B cell (primary cell): ENCODE data around the gene OTOGL. TPM values are rescaled to one million over a fixed set of nuclear protein-coding genes. Genes with fewer than 3 reads are reported as not detected.

ENCODE experiments used
- ATAC-seq: fragments of 200-7000 bp; cut with Tn5 transposase; one replicate; pipeline ENCODE4 v1.10.0; 2021; ENCODE audit warnings: low read depth, mild to moderate bottlenecking, moderate number of reproducible peaks, moderate library complexity
- CTCF ChIA-PET: fragments of 350-600 bp; sonication (Branson Sonifier 250); formaldehyde crosslinking; loops from one replicate; lab custom pipeline; 2021; ENCODE audit warnings: antibody characterized with exemption, inconsistent platforms; lab: Charles Lee
- POLR2A ChIA-PET: fragments of 350-600 bp; sonication (Branson Sonifier 250); formaldehyde crosslinking; loops from one replicate; lab custom pipeline; 2021; ENCODE audit warnings: antibody characterized with exemption; lab: Charles Lee
- DNase-seq: peaks from one replicate; pipeline ENCODE4 v3.0.0; 2013
- H2AFZ ChIP-seq: 2 replicates; pipeline ENCODE4 v1.6.1; 2012; ENCODE audit warnings: mild to moderate bottlenecking, low read depth, low read length; ENCODE audit not compliant: insufficient read depth, poor library complexity, severe bottlenecking
- H3K27ac ChIP-seq, 2 donors: 1 replicate in 1 of 2; 2 replicates in 1 of 2; pipeline ENCODE4 v1.5.1; 2012 to 2013; ENCODE audit warnings: low read length in 2 of 2, mild to moderate bottlenecking in 2 of 2, moderate library complexity in 1 of 2
- H3K27me3 ChIP-seq, 4 experiments: fragments of 200-600 bp in 1 of 4; sonication (generic) in 1 of 4; replicated peaks in 1 of 4; 1 replicate in 2 of 4; 2 replicates in 2 of 4; pipeline versions ENCODE4 v1.6.1 to v1.7.0; 2013 to 2016; ENCODE audit warnings: low read length in 3 of 4, mild to moderate bottlenecking in 2 of 4, mixed read lengths in 1 of 4, moderate library complexity in 1 of 4; ENCODE audit not compliant: insufficient read depth in 4 of 4, control insufficient read depth in 3 of 4; ENCODE audit errors: control extremely low read depth in 1 of 4
- H3K36me3 ChIP-seq, 2 experiments: replicated peaks in 1 of 2; 1 replicate in 1 of 2; 2 replicates in 1 of 2; pipeline versions ENCODE4 v1.6.1 to v1.7.1; 2013; ENCODE audit warnings: low read length in 1 of 2; ENCODE audit not compliant: insufficient read depth in 2 of 2, control insufficient read depth in 1 of 2; ENCODE audit errors: control extremely low read depth in 1 of 2, extremely low read depth in 1 of 2
- H3K4me1 ChIP-seq, 2 donors: fragments of 200-600 bp in 1 of 2; sonication (generic) in 1 of 2; 1 replicate in 1 of 2; 2 replicates in 1 of 2; pipeline versions ENCODE4 v1.5.1 to v1.6.1; 2013 to 2017; ENCODE audit warnings: low read length in 2 of 2; ENCODE audit not compliant: control insufficient read depth in 2 of 2, insufficient read depth in 2 of 2
- H3K4me2 ChIP-seq: replicated peaks from 2 replicates; pipeline ENCODE3; 2012; ENCODE audit warnings: mild to moderate bottlenecking, low read depth, low read length; ENCODE audit not compliant: poor library complexity, severe bottlenecking
- H3K4me3 ChIP-seq, 5 experiments: fragments of 200-600 bp in 1 of 5; sonication (generic) in 1 of 5; 1 replicate in 3 of 5; 2 replicates in 2 of 5; pipeline versions ENCODE4 v1.5.1 to v1.7.0; 2011 to 2016; ENCODE audit warnings: low read length in 4 of 5, mild to moderate bottlenecking in 4 of 5, low read depth in 2 of 5, control low read depth in 1 of 5, moderate library complexity in 1 of 5; ENCODE audit not compliant: insufficient read depth in 1 of 5; ENCODE audit errors: control extremely low read depth in 1 of 5, extremely low read depth in 1 of 5
- H3K79me2 ChIP-seq: fragments of 200-600 bp; sonication (generic); one replicate; pipeline ENCODE4 v1.6.0; 2016; ENCODE audit warnings: low read length; ENCODE audit not compliant: control insufficient read depth, insufficient read depth
- H3K9ac ChIP-seq: fragments of 200-600 bp; sonication (generic); 2 replicates; pipeline ENCODE4 v1.6.1; 2017; ENCODE audit warnings: mild to moderate bottlenecking, low read length, moderate library complexity
- H3K9me3 ChIP-seq, 3 donors: one replicate each; pipeline versions ENCODE4 v1.6.1 to v1.7.1; 2013; ENCODE audit warnings: low read length in 2 of 3; ENCODE audit not compliant: control insufficient read depth in 2 of 3, insufficient read depth in 1 of 3; ENCODE audit errors: control extremely low read depth in 1 of 3
- H4K20me1 ChIP-seq: 2 replicates; pipeline ENCODE4 v1.6.0; 2012; ENCODE audit warnings: mild to moderate bottlenecking, low read length; ENCODE audit not compliant: insufficient read depth, control insufficient read depth, poor library complexity, severe bottlenecking
- H3K27ac Mint-ChIP-seq: one replicate; pipeline ENCODE4 v1.8.0; 2021; ENCODE audit warnings: mixed read lengths
- H3K27me3 Mint-ChIP-seq: one replicate; pipeline ENCODE4 v1.8.0; 2021; ENCODE audit warnings: mixed read lengths
- H3K4me1 Mint-ChIP-seq: one replicate; pipeline ENCODE4 v1.8.0; 2021; ENCODE audit warnings: mixed read lengths
- H3K4me3 Mint-ChIP-seq: one replicate; pipeline ENCODE4 v1.8.0; 2021; ENCODE audit warnings: mixed read lengths
- H3K9me3 Mint-ChIP-seq: one replicate; pipeline ENCODE4 v1.8.0; 2022; ENCODE audit warnings: mixed read lengths; ENCODE audit not compliant: insufficient read depth
- EZH2 ChIP-seq: IDR thresholded peaks from 2 replicates; pipeline ENCODE4 v1.6.1; 2012; ENCODE audit warnings: borderline replicate concordance, low read depth, mild to moderate bottlenecking, moderate library complexity, low read length; ENCODE audit not compliant: insufficient read depth, poor library complexity, severe bottlenecking
- WGBS: methylation state at CpG from one replicate; pipeline ENCODE4 v1.1.5; 2013; ENCODE audit warnings: missing lambda C conversion rate; ENCODE audit not compliant: insufficient coverage; 5-methylcytosine and 5-hydroxymethylcytosine counted together
- intact Hi-C: fragments of 100-400 bp; cut with micrococcal nuclease; formaldehyde crosslinking; loops from one replicate; pipeline ENCODE4 v1.10.0; 2022
- polyA plus RNA-seq: library from polyadenylated mRNA; depleted of rRNA; stranded (reverse); fragments of >200 nt; gene quantifications from 2 replicates; pipeline ENCODE4 v1.2.3, GENCODE V29; 2012
- total RNA-seq, 2 donors: library from RNA; stranded (reverse); fragments of 120-200 nt in 1 of 2; gene quantifications; 1 replicate in 1 of 2; 2 replicates in 1 of 2; pipeline versions ENCODE4 v1.2.3 to v1.2.4, GENCODE V29; 2013 to 2022
- TF ChIP-seq, protein P1 (sequence below): fragments of 200-600 bp; IDR thresholded peaks from one replicate; pipeline ENCODE4 v1.8.0; 2022; ENCODE audit warnings: antibody characterized with exemption, mild to moderate bottlenecking

Gene OTOGL
- total and polyA plus RNA-seq, 2 donors (not counting 1 experiment from before 2014, with no cell fraction given), result not detected

DNA sequence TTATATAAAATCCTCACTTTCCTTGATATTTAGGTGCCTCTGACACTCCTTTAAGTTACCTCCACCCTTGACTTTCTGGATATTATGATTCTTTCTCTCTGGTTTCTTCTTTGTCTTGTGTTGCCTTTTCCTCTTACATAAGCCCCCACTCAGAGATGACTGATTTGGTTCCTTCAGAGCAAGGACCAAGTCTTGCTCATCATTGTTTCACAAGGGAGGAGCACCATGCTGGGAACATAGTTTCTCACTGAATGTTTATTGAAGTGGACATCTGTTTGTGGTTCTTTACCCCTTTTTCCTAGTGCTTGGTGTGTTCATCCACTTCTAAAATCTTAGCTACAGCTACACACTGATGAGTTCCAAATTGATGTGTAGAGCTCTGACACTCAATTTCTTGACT lies 183.4 kb downstream of the OTOGL start:
- Histone ChIP-seq H3K9me3 (no peaks in the 10 kb centered on the region), H3K27ac (no peak overlapping the region), H3K4me1 (no peaks in the 10 kb centered on the region), H3K79me2 (no peaks in the 10 kb centered on the region), H3K27me3 (no peaks in the 10 kb centered on the region), H4K20me1 (no peaks in the 10 kb centered on the region), H3K9ac (no peak overlapping the region), H3K4me2 (no peak overlapping the region), H2AFZ (no peak overlapping the region), H3K36me3 (no peaks in the 10 kb centered on the region), H3K4me3 (no peak overlapping the region)
- no peak for ATAC-seq
- H3K4me3 Mint-ChIP-seq, result no peak overlapping the region
- no peak overlapping the region for H3K27ac Mint-ChIP-seq
- H3K27me3 Mint-ChIP-seq, result peaks cover 10% of the 10 kb centered on the region
- ChIA-PET POLR2A (no interaction called here), CTCF (interaction anchor here (1.0 kb wide), 1 partner anchor 13 kb away, joined by 3 read pairs; no protein-coding TSS in a partner anchor)
- H3K9me3 Mint-ChIP-seq, result peaks cover 2% of the 10 kb centered on the region
- intact Hi-C loops, result no loop called here
- DNase-seq, result no peak
- TF ChIP-seq, protein P1, sequence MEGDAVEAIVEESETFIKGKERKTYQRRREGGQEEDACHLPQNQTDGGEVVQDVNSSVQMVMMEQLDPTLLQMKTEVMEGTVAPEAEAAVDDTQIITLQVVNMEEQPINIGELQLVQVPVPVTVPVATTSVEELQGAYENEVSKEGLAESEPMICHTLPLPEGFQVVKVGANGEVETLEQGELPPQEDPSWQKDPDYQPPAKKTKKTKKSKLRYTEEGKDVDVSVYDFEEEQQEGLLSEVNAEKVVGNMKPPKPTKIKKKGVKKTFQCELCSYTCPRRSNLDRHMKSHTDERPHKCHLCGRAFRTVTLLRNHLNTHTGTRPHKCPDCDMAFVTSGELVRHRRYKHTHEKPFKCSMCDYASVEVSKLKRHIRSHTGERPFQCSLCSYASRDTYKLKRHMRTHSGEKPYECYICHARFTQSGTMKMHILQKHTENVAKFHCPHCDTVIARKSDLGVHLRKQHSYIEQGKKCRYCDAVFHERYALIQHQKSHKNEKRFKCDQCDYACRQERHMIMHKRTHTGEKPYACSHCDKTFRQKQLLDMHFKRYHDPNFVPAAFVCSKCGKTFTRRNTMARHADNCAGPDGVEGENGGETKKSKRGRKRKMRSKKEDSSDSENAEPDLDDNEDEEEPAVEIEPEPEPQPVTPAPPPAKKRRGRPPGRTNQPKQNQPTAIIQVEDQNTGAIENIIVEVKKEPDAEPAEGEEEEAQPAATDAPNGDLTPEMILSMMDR, result no peak
- no peak for TF ChIP-seq EZH2
- H3K4me1 Mint-ChIP-seq, result no peaks in the 10 kb centered on the region

DNA sequence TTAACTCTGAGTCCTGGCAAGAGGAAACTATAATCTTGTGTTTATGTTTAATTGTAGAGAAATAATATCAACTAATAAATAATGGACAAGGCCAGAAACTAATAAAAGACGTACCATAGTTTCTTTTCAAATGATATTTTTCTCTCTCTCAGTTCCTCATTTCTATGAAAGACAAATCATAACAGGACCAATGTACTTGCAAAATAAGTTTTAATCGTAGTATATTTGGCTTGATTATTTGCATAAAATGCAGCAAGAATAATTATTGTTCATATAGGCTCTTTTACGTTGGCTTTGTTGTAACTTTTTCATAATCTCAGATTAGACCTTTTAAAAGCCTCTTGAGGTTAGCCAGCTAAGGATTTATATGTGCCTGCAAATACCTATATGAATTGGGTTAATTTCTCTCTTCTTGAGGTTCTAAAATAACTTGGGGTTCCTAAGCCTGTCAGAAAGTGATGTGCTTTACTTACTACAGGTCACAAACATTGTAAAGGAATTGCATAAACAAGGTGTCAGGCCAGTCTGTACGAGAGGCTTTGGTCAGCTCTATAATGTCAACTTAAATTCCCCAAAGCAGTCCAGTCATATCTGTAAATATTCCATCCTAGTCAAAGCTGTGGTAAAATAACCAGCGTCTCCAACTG lies 191.9 kb downstream of the OTOGL start:
- POLR2A ChIA-PET, result no interaction called here
- Mint-ChIP-seq H3K27ac (no peak overlapping the region), H3K27me3 (peaks cover 12% of the 10 kb centered on the region), H3K4me3 (no peak overlapping the region), H3K4me1 (no peaks in the 10 kb centered on the region), H3K9me3 (peaks cover 2% of the 10 kb centered on the region)
- CTCF ChIA-PET, result no interaction called here
- intact Hi-C loops, result no loop called here
- no peak overlapping the region for H3K27ac ChIP-seq
- no peaks in the 10 kb centered on the region for H3K79me2 ChIP-seq
- no peak overlapping the region for H3K4me2 ChIP-seq
- H2AFZ ChIP-seq, result no peak overlapping the region
- peaks cover 0 to 13% (median 0%) of the 10 kb centered on the region in 3 donors for H3K9me3 ChIP-seq
- no peaks in the 10 kb centered on the region for H4K20me1 ChIP-seq
- no peaks in the 10 kb centered on the region for H3K27me3 ChIP-seq
- ATAC-seq, result no peak
- H3K4me1 ChIP-seq, result no peaks in the 10 kb centered on the region
- DNase-seq, result no peak
- 67% methylated on average over 1 of the region's 5 CpGs for WGBS
- TF ChIP-seq, protein P1, result no peak
- TF ChIP-seq EZH2, result no peak
- H3K4me3 ChIP-seq, result no peak overlapping the region
- H3K36me3 ChIP-seq, result no peaks in the 10 kb centered on the region
- H3K9ac ChIP-seq, result no peak overlapping the region
